K562 (cell line): ENCODE data around the gene TIMM44. TPM values are rescaled to one million over a fixed set of nuclear protein-coding genes. Genes with fewer than 3 reads are reported as not detected.

ENCODE experiments used
- ATAC-seq: fragments of 200-7000 bp; cut with Tn5 transposase; 3 replicates; pipeline ENCODE4 v1.9.1; 2020; ENCODE audit warnings: moderate library complexity
- BruUV-seq: library from RNA; stranded (reverse); fragments of 400-500 nt; replicated peaks from 2 replicates; lab custom pipeline; 2021; lab: Mats Ljungman, UMichigan
- CTCF ChIA-PET: fragments of 300-600 bp; formaldehyde crosslinking; extraction: SDS; loops from one replicate; lab custom pipeline; 2021; ENCODE audit warnings: low intra/inter-chr PET ratio; lab: Yijun Ruan, JAX
- POLR2A ChIA-PET: fragments of 300-600, 350-650 bp; sonication (Branson Sonifier 250); formaldehyde crosslinking; extraction: SDS; loops from one replicate; lab custom pipeline; 2021; ENCODE audit warnings: antibody characterized with exemption, inconsistent platforms; lab: Yijun Ruan, JAX
- DNase-seq, 4 experiments: peaks; one replicate each; pipeline versions ENCODE4 v3.0.0 to v3.0.0-alpha.2; 2011 to 2018; ENCODE audit warnings: low spot score in 3 of 4, mixed read lengths in 3 of 4; ENCODE audit errors: extremely low read depth in 1 of 4
- FAIRE-seq: peaks from 2 replicates; lab custom pipeline; 2011; peaks lifted over from hg19 to GRCh38; lab: Jason Lieb, UNC
- H2AFZ ChIP-seq: 2 replicates; pipeline ENCODE4 v1.6.0; 2011; ENCODE audit warnings: low read depth, low read length, control low read depth, inconsistent platforms
- H3K27ac ChIP-seq: fragments of 200-600 bp; 3 replicates; pipeline ENCODE4 v1.8.0; 2011; ENCODE audit warnings: low read depth, mild to moderate bottlenecking, control low read depth, inconsistent platforms, low read length, moderate library complexity, mixed read lengths; ENCODE audit errors: extremely low read depth
- H3K27me3 ChIP-seq, 2 experiments: fragments of 300-600 bp in 1 of 2; 2 replicates in 1 of 2; 3 replicates in 1 of 2; pipeline versions ENCODE4 v1.6.0 to v1.8.0; 2011; ENCODE audit warnings: inconsistent platforms in 2 of 2, low read length in 2 of 2, mild to moderate bottlenecking in 1 of 2, mixed read lengths in 1 of 2, moderate library complexity in 1 of 2; ENCODE audit not compliant: control insufficient read depth in 2 of 2, insufficient read depth in 2 of 2
- H3K36me3 ChIP-seq: fragments of 300-600 bp; 3 replicates; pipeline ENCODE4 v1.8.0; 2011; ENCODE audit warnings: mild to moderate bottlenecking, low read length, inconsistent platforms; ENCODE audit not compliant: control insufficient read depth, insufficient read depth
- H3K4me1 ChIP-seq, 2 experiments: fragments of 200-600 bp in 1 of 2; replicated peaks in 1 of 2; 2 replicates in 1 of 2; 3 replicates in 1 of 2; pipeline versions ENCODE4 v1.5.1 to v1.8.0; 2011; ENCODE audit warnings: inconsistent platforms in 2 of 2, low read length in 2 of 2, mild to moderate bottlenecking in 1 of 2, mixed read lengths in 1 of 2, moderate library complexity in 1 of 2; ENCODE audit not compliant: control insufficient read depth in 2 of 2, insufficient read depth in 2 of 2
- H3K4me2 ChIP-seq: 2 replicates; pipeline ENCODE4 v1.6.1; 2011; ENCODE audit warnings: low read length, control low read depth, inconsistent platforms, mixed read lengths; ENCODE audit not compliant: insufficient read depth
- H3K4me3 ChIP-seq: fragments of 200-600 bp; sonication (generic), shearing (Covaris generic); 2 replicates; pipeline ENCODE4 v1.5.1; 2016; ENCODE audit warnings: control low read depth, inconsistent platforms
- H3K79me2 ChIP-seq: fragments of 200-600 bp; 3 replicates; pipeline ENCODE4 v1.8.0; 2011; ENCODE audit warnings: low read length, inconsistent platforms; ENCODE audit not compliant: control insufficient read depth, insufficient read depth
- H3K9ac ChIP-seq, 2 experiments: 2 replicates each; pipeline versions ENCODE4 v1.6.0 to v1.6.1; 2011; ENCODE audit warnings: low read depth in 2 of 2, low read length in 2 of 2, control low read depth in 1 of 2, inconsistent platforms in 1 of 2, mild to moderate bottlenecking in 1 of 2, mixed read lengths in 1 of 2; ENCODE audit not compliant: insufficient read depth in 1 of 2
- H3K9me1 ChIP-seq: one replicate; pipeline ENCODE4 v1.6.0; 2011; ENCODE audit warnings: inconsistent platforms, mild to moderate bottlenecking, low read length, moderate library complexity; ENCODE audit not compliant: control insufficient read depth, insufficient read depth
- H3K9me3 ChIP-seq: replicated peaks from 2 replicates; pipeline ENCODE4 v1.5.1; 2011; ENCODE audit warnings: low read depth, low read length, inconsistent platforms; ENCODE audit not compliant: control insufficient read depth, insufficient read depth
- H4K20me1 ChIP-seq: replicated peaks from 2 replicates; pipeline ENCODE4 v1.6.1; 2011; ENCODE audit warnings: low read length, inconsistent platforms, mixed read lengths; ENCODE audit not compliant: control insufficient read depth, insufficient read depth
- DPF2 ChIP-seq: fragments of 450-650 bp; IDR thresholded peaks from 2 replicates; pipeline ENCODE4 v1.6.1; 2016
- ETV1 ChIP-seq: fragments of 450-650 bp; conservative IDR thresholded peaks from 2 replicates; pipeline ENCODE4 v1.6.1; 2016; ENCODE audit warnings: missing genetic modification characterization, control low read depth, low read depth, missing compliant biosample characterization
- FOS ChIP-seq: IDR thresholded peaks from 3 replicates; pipeline ENCODE4 v1.6.1; 2011; ENCODE audit not compliant: insufficient read length; ENCODE audit errors: extremely low read depth
- ILK ChIP-seq: fragments of 450-650 bp; IDR thresholded peaks from 2 replicates; pipeline ENCODE4 v1.6.1; 2016; ENCODE audit warnings: missing genetic modification characterization, low read depth, mild to moderate bottlenecking, missing compliant biosample characterization, moderate library complexity, borderline replicate concordance
- POLR2G ChIP-seq: fragments of 200-400 bp; formaldehyde crosslinking; IDR thresholded peaks from 2 replicates; pipeline ENCODE4 v1.6.1; 2017; ENCODE audit warnings: low read depth, mild to moderate bottlenecking, antibody characterized with exemption, low read length, moderate library complexity
- TAL1 ChIP-seq: fragments of 450-650 bp; IDR thresholded peaks from 2 replicates; pipeline ENCODE4 v1.6.1; 2016; ENCODE audit warnings: mild to moderate bottlenecking
- ZNF431 ChIP-seq: sonication (generic); formaldehyde crosslinking; IDR thresholded peaks from 2 replicates; pipeline ENCODE4 v1.8.0; 2022; ENCODE audit warnings: mild to moderate bottlenecking, missing genetic modification reagents
- WGBS: fragments of 100-300 bp; shearing (Covaris generic); methylation state at CpG from one replicate; pipeline ENCODE4 v1.1.6; 2016; ENCODE audit warnings: low coverage, mixed read lengths; ENCODE audit not compliant: insufficient coverage; ENCODE audit errors: missing lambda C conversion rate; 5-methylcytosine and 5-hydroxymethylcytosine counted together
- in situ Hi-C: fragments of 300-500 bp; cut with MboI; formaldehyde crosslinking; loops from 4 replicates; pipeline ENCODE4 v1.15.0; 2018; ENCODE audit warnings: inconsistent platforms, mixed read lengths
- intact Hi-C: fragments of 100-400 bp; cut with micrococcal nuclease; formaldehyde crosslinking; loops from 2 replicates; pipeline ENCODE4 v1.14.2; 2022
- polyA plus RNA-seq, 8 experiments: library from polyadenylated mRNA; depleted of rRNA in 4 of 8; stranded (reverse) in 5 of 8; unstranded in 3 of 8; fragments of >200 nt; fragmentation: Nextera tagmentation in 2 of 8; fragmentation: Illumina TruSeq in 1 of 8; extraction: Ambion mirVana in 2 of 8; extraction: Trizol in 1 of 8; gene quantifications; 2 replicates each; pipeline versions ENCODE4 v1.2.1 to v1.2.3, GENCODE V29; 2011 to 2014; ENCODE audit warnings: inconsistent platforms in 1 of 8, missing spikeins in 1 of 8
- total RNA-seq, 7 experiments: library from RNA; depleted of rRNA in 6 of 7; stranded (reverse); fragments of >200 nt in 6 of 7; fragmentation: Illumina TruSeq in 2 of 7; extraction: Trizol in 2 of 7; gene quantifications; 2 replicates each; pipeline versions ENCODE4 v1.2.1 to v1.2.3, GENCODE V29; 2011 to 2021; ENCODE audit warnings: low replicate concordance in 1 of 7
- TF ChIP-seq, protein P1 (sequence below): fragments of 450-650 bp; IDR thresholded peaks from 2 replicates; pipeline ENCODE4 v1.6.1; 2016; ENCODE audit warnings: mild to moderate bottlenecking

TIMM44 gene
- total and polyA plus RNA-seq, 9 of the 15 experiments (the other 6 are each of a cell fraction or from before 2014, with no cell fraction given): 10.3 to 231 (median 89.3) TPM

DNA sequence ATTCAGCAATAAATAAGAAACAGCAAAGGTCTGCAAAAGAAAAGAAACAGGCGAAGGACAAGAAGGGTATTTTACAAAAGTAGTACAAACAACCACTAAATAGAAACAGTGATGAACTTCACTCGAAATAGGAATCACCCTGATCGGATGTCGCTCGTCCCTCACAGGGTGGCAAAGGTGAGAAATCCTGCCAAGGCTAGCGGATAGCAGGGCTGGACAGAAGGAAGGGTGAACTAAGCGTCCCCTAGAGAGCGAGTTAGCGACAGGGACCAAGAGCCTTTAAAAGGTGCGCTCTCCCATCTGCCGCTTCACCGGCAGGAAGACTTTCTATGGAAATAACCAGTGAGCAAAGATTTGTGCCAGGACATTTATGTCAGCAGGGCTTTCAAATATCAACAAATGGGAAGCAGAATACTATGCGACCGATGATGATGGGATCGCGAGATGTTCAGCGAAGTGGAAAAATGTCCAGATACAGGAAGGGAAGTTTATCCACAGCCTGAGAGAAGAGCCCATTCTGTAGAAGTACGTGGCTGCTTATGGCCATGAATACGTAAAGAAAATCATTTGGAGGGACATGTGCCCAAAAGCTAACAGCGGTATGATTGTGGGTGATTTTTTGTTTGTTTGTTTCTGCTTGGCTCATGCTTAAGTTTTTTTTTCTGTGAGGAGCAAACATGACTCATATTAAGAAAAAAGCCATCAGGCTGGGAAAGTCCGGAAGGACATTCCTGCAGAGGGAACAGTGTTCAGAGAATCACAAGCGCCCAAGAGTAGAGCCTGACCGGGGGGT lies 43.1 kb upstream of the TIMM44 start:
- intact Hi-C loops (no loop called here), in situ Hi-C loops (no loop called here)
- no TSS peak for BruUV-seq
- ATAC-seq: no peak
- Histone ChIP-seq H3K4me1 (peaks cover 8 to 25% of the 10 kb centered on the region in 2 experiments; a peak in 4 of 5 replicates), H3K36me3 (peaks cover 96% of the 10 kb centered on the region), H3K9ac (no peak overlapping the region), H3K9me1 (peaks cover 3% of the 10 kb centered on the region), H4K20me1 (peaks cover 33% of the 10 kb centered on the region; the same call in 1 of the 2 replicates), H3K4me3 (no peak overlapping the region), H3K9me3 (no peaks in the 10 kb centered on the region; the same call in 1 of the 2 replicates), H2AFZ (no peak overlapping the region), H3K27me3 (no peaks in the 10 kb centered on the region), H3K27ac (no peak overlapping the region)
- 93% methylated on average over 21 of the region's 23 CpGs for WGBS
- POLR2A ChIA-PET: no interaction called here
- TF ChIP-seq ILK (tag) (no peak), ZNF431 (CRISPR knock-in tag) (no peak), DPF2 (no peak)
- TF ChIP-seq, all 486 proteins: peak for 0
- Histone ChIP-seq H3K4me2 (no peak overlapping the region), H3K79me2 (peaks cover 75% of the 10 kb centered on the region)
- no peak for DNase-seq
- CTCF ChIA-PET: no interaction called here
- FAIRE-seq: no peak

DNA sequence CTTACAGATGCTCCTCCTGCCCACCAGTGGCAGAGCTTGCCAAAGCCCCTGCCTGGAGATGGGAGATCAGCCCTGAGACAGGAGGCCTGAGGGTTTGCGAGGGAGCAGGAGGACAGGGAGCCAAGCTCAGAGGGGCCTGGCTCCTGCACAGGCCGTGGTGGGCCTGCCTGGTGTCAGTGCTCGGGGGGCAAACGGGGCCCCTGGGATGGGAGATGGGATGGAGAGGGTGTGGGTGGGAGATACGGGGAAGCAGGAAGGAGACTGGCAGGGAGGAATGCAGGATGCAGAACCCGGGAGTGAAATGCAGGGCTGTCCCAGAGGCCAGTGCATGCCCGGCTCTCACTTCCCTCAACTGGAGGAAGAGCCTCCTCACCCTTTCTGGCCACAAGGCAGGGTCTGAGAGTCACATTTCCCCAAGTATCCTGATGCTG lies 42.0 kb upstream of the TIMM44 start:
- Histone ChIP-seq H4K20me1 (peaks cover 38% of the 10 kb centered on the region; the same call in 1 of the 2 replicates), H3K27ac (no peak overlapping the region), H3K4me1 (peaks cover 12 to 35% of the 10 kb centered on the region in 2 experiments; a peak in 4 of 5 replicates)
- DNase-seq: no peak
- TF ChIP-seq, protein P1, sequence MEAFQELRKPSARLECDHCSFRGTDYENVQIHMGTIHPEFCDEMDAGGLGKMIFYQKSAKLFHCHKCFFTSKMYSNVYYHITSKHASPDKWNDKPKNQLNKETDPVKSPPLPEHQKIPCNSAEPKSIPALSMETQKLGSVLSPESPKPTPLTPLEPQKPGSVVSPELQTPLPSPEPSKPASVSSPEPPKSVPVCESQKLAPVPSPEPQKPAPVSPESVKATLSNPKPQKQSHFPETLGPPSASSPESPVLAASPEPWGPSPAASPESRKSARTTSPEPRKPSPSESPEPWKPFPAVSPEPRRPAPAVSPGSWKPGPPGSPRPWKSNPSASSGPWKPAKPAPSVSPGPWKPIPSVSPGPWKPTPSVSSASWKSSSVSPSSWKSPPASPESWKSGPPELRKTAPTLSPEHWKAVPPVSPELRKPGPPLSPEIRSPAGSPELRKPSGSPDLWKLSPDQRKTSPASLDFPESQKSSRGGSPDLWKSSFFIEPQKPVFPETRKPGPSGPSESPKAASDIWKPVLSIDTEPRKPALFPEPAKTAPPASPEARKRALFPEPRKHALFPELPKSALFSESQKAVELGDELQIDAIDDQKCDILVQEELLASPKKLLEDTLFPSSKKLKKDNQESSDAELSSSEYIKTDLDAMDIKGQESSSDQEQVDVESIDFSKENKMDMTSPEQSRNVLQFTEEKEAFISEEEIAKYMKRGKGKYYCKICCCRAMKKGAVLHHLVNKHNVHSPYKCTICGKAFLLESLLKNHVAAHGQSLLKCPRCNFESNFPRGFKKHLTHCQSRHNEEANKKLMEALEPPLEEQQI: no peak
- TF ChIP-seq POLR2G: peak; percentile 41; the same call in 1 of the 2 replicates
- no peak for TF ChIP-seq TAL1
- no peak for TF ChIP-seq ETV1
- TF ChIP-seq FOS: no peak
- TF ChIP-seq, all 486 proteins: peak for 1
- Histone ChIP-seq H3K27me3 (no peaks in the 10 kb centered on the region), H3K4me3 (no peak overlapping the region), H3K36me3 (peaks cover 95% of the 10 kb centered on the region), H2AFZ (no peak overlapping the region), H3K9me3 (no peaks in the 10 kb centered on the region; the same call in 1 of the 2 replicates), H3K9ac (0 out of 4 replicates have a peak overlapping the region, but pooled peaks of 1 of the 2 experiments have one; percentile 7), H3K9me1 (peaks cover 3% of the 10 kb centered on the region), H3K79me2 (peaks cover 75% of the 10 kb centered on the region), H3K4me2 (no peak overlapping the region)
- intact Hi-C loops (no loop called here), in situ Hi-C loops (no loop called here)
- BruUV-seq: no TSS peak
- ChIA-PET POLR2A (interaction anchor here (0.8 kb wide), 1 partner anchor 12 kb away, joined by 3 read pairs; no protein-coding TSS in a partner anchor), CTCF (no interaction called here)
- ATAC-seq: no peak
- FAIRE-seq: no peak
- 94% methylated on average over 6 of the region's 7 CpGs for WGBS
